ENCODE data around the gene DMXL2.

DMXL2 gene

GRCh38 chr15:51558411-51558810 lies 64.2 kb downstream of the DMXL2 start:
- H3K36me3 ChIP-seq: no peaks in the 10 kb centered on the region; the same call in 1 of the 2 replicates
- no peak for TF ChIP-seq CTCF (IDR thresholded peaks at IDR 0.05; ENCODE audit: low read depth, low read length)
- no peak overlapping the region for H3K27ac ChIP-seq
- no peak overlapping the region for H3K4me3 ChIP-seq (ENCODE audit: low read depth, low read length)
- no peak for DNase-seq
- no peaks in the 10 kb centered on the region for H3K27me3 ChIP-seq (ENCODE audit: insufficient read depth, low read depth, severe bottlenecking)
- no peaks in the 10 kb centered on the region for H3K9me3 ChIP-seq (ENCODE audit: severe bottlenecking)

- Histone ChIP-seq H3K36me3 (no peaks in the 10 kb centered on the region), H3K27ac (no peak overlapping the region), H3K27me3 (ENCODE audit: insufficient read depth, low read depth, severe bottlenecking) (no peaks in the 10 kb centered on the region), H3K9me3 (ENCODE audit: severe bottlenecking) (no peaks in the 10 kb centered on the region), H3K4me3 (ENCODE audit: low read depth, low read length) (no peak overlapping the region)
- DNase-seq: no peak
- no peak for TF ChIP-seq CTCF (IDR thresholded peaks at IDR 0.05; ENCODE audit: low read depth, low read length)
Measured at GRCh38 chr15:51550841-51551240, 71.7 kb downstream of the DMXL2 start.

- Histone ChIP-seq H3K27me3 (ENCODE audit: insufficient read depth, low read depth, severe bottlenecking) (no peaks in the 10 kb centered on the region), H3K27ac (no peak overlapping the region), H3K4me3 (ENCODE audit: low read depth, low read length) (no peak overlapping the region), H3K36me3 (no peaks in the 10 kb centered on the region), H3K9me3 (ENCODE audit: severe bottlenecking) (no peaks in the 10 kb centered on the region)
- TF ChIP-seq CTCF (IDR thresholded peaks at IDR 0.05; ENCODE audit: low read depth, low read length): no peak
- no peak for DNase-seq
Measured at GRCh38 chr15:51547656-51548055, 74.9 kb downstream of the DMXL2 start.

DNA sequence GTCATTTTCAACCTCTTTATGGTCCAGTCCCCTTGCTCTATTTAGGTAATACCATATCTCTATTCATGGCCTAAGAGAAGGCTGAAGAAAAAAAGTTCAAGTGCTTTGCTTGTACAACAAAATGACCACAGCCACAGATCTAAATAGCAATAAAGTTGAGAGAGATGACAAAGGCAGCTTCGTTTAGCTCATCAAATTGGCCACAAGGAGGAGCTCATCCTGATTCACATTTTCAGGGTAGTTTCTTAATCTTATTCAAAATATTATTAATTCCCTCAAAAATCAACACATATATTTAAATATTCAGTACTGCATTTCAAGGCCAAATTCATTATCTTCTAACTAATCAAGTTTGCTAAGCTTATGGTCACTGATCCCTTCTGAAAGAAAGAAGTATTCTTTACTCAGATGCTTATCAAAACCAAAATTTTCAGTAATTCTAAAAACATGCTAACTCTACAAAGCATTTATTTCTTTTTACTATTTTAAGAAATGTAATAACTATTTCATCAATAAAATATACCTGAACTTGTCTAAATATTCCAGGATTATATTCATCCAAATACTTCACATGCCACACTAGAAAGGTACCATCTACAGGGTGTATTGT lies 85.5 kb downstream of the DMXL2 start:
- no peak for DNase-seq

GRCh38 chr15:51533672-51534398 lies 88.7 kb downstream of the DMXL2 start:
- Histone ChIP-seq H3K4me3 (ENCODE audit: low read depth, low read length) (no peak overlapping the region), H3K27me3 (ENCODE audit: insufficient read depth, low read depth, severe bottlenecking) (no peaks in the 10 kb centered on the region), H3K36me3 (no peaks in the 10 kb centered on the region; the same call in 1 of the 2 replicates), H3K9me3 (ENCODE audit: severe bottlenecking) (no peaks in the 10 kb centered on the region), H3K27ac (no peak overlapping the region)
- DNase-seq: no peak
- no peak for TF ChIP-seq CTCF (IDR thresholded peaks at IDR 0.05; ENCODE audit: low read depth, low read length)

More for the DNA sequence above, 85.5 kb downstream of the DMXL2 start:
- Histone ChIP-seq H3K27me3 (ENCODE audit: insufficient read depth, low read depth, severe bottlenecking) (no peaks in the 10 kb centered on the region), H3K36me3 (no peaks in the 10 kb centered on the region; the same call in 1 of the 2 replicates), H3K4me3 (ENCODE audit: low read depth, low read length) (no peak overlapping the region), H3K27ac (no peak overlapping the region), H3K9me3 (ENCODE audit: severe bottlenecking) (no peaks in the 10 kb centered on the region)
- peak; percentile 57 for TF ChIP-seq CTCF (IDR thresholded peaks at IDR 0.05; ENCODE audit: low read depth, low read length)
